Tibial nerve (tissue), 4 donors: Measurements from ENCODE around the gene PPM1L.

Experiments used
- CTCF ChIP-seq, 5 experiments: fragments of 200-600 bp in 3 of 5; fragments of 450-650 bp in 2 of 5; sonication (generic) in 3 of 5; IDR thresholded peaks; one replicate each; pipeline ENCODE4 v1.5.1; 2016 to 2019; ENCODE audit warnings: antibody characterized with exemption in 5 of 5, mild to moderate bottlenecking in 3 of 5, moderate library complexity in 2 of 5
- EP300 ChIP-seq, 2 donors: sonication (generic); formaldehyde crosslinking; IDR thresholded peaks; one replicate each; pipeline ENCODE4 v1.6.1; 2017; ENCODE audit warnings: antibody characterized with exemption in 2 of 2, mild to moderate bottlenecking in 1 of 2
- POLR2A ChIP-seq, 2 donors: fragments of 450-650 bp; IDR thresholded peaks; one replicate each; pipeline ENCODE4 v1.6.1; 2017; ENCODE audit warnings: antibody characterized with exemption in 2 of 2, mild to moderate bottlenecking in 2 of 2, moderate library complexity in 2 of 2

GRCh38 chr3:160826408-160826807 is 70.4 kb downstream of the PPM1L start:
- no peak for TF ChIP-seq CTCF (IDR thresholded peaks at IDR 0.05)
- TF ChIP-seq POLR2A (IDR thresholded peaks at IDR 0.05) = no peak
- no peak for TF ChIP-seq EP300 (IDR thresholded peaks at IDR 0.05)
